Suprapubic skin (tissue), 4 donors: ENCODE data around the gene CDK5RAP3. TPM values are rescaled to one million over a fixed set of nuclear protein-coding genes. Genes with fewer than 3 reads are reported as not detected.
"Not testable (repeated sequence)": the region's sequence is repeated elsewhere in the genome, so short reads cannot be mapped to it uniquely, and the experiment has no call there.

Experiments
- DNase-seq, 2 donors: peaks; one replicate each; pipeline ENCODE4 v3.0.0-alpha.2; 2019; ENCODE audit warnings: low spot score in 2 of 2
- H3K27ac ChIP-seq: fragments of 200-600 bp; sonication (generic); one replicate; pipeline ENCODE4 v1.5.1; 2019
- H3K27me3 ChIP-seq: fragments of 200-600 bp; sonication (generic); one replicate; pipeline ENCODE4 v1.5.1; 2019
- H3K36me3 ChIP-seq: fragments of 200-600 bp; sonication (generic); one replicate; pipeline ENCODE4 v1.5.1; 2019
- H3K4me1 ChIP-seq: fragments of 200-600 bp; sonication (generic); one replicate; pipeline ENCODE4 v1.5.1; 2019
- H3K4me3 ChIP-seq: fragments of 200-600 bp; sonication (generic); one replicate; pipeline ENCODE4 v1.5.1; 2019; ENCODE audit warnings: mild to moderate bottlenecking
- H3K9me3 ChIP-seq: fragments of 200-600 bp; sonication (generic); one replicate; pipeline ENCODE4 v1.5.1; 2019
- EP300 ChIP-seq: sonication (generic); formaldehyde crosslinking; IDR thresholded peaks from one replicate; pipeline ENCODE4 v1.6.1; 2017; ENCODE audit warnings: antibody characterized with exemption
- POLR2A ChIP-seq, 2 donors: fragments of 450-650 bp; IDR thresholded peaks; one replicate each; pipeline ENCODE4 v1.6.1; 2017; ENCODE audit warnings: antibody characterized with exemption in 2 of 2, mild to moderate bottlenecking in 2 of 2, moderate library complexity in 2 of 2
- POLR2AphosphoS5 ChIP-seq, 3 donors: sonication (generic); formaldehyde crosslinking; IDR thresholded peaks; one replicate each; pipeline ENCODE4 v1.6.1; 2017; ENCODE audit warnings: antibody characterized with exemption in 3 of 3
- WGBS: methylation state at CpG from one replicate; pipeline ENCODE4 v1.1.5; 2018; 5-methylcytosine and 5-hydroxymethylcytosine counted together
- total RNA-seq, 4 donors: library from RNA; depleted of rRNA; stranded (reverse); fragments of >200 nt; gene quantifications; one replicate each; pipeline ENCODE4 v1.1.0, GENCODE V29; 2016
- TF ChIP-seq, protein P1 (sequence below), 2 donors: fragments of 200-600 bp in 1 of 2; fragments of 450-650 bp in 1 of 2; sonication (generic) in 1 of 2; IDR thresholded peaks; one replicate each; pipeline ENCODE4 v1.5.1; 2016 to 2019; ENCODE audit warnings: antibody characterized with exemption in 2 of 2, mild to moderate bottlenecking in 1 of 2, moderate library complexity in 1 of 2

Gene CDK5RAP3
- total RNA-seq, 4 donors from 2014 or later, result 100 to 296 (median 142) TPM

DNA sequence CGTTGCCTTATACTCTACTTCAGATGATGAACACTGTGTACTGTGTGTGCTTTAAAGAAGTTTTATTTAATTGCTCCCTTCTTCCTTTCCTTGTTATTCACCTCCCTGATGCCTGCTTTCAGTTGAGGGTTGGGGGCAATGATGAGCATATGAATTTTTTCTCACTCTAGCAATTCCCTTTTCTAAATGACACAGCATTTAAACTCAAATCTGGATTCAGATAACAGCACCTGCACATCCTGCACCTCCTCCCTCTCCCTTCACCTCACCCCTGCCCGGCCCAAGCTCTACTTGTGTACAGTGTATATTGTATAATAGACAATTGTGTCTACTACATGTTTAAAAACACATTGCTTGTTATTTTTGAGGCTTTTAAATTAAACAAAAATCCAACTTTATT is 42.5 kb upstream of the CDK5RAP3 start:
- H3K4me3 ChIP-seq, result no peak overlapping the region
- no peak for DNase-seq
- H3K9me3 ChIP-seq, result no peaks in the 10 kb centered on the region
- H3K27ac ChIP-seq, result peak overlapping the region; percentile 55
- TF ChIP-seq EP300 (no peak), POLR2AphosphoS5 (IDR thresholded peaks at IDR 0.05) (no peak)
- 59% methylated on average over 2 of the region's 2 CpGs for whole genome bisulfite sequencing
- no peaks in the 10 kb centered on the region for H3K27me3 ChIP-seq
- H3K4me1 ChIP-seq, result peaks cover 11% of the 10 kb centered on the region
- peaks cover 62% of the 10 kb centered on the region for H3K36me3 ChIP-seq

DNA sequence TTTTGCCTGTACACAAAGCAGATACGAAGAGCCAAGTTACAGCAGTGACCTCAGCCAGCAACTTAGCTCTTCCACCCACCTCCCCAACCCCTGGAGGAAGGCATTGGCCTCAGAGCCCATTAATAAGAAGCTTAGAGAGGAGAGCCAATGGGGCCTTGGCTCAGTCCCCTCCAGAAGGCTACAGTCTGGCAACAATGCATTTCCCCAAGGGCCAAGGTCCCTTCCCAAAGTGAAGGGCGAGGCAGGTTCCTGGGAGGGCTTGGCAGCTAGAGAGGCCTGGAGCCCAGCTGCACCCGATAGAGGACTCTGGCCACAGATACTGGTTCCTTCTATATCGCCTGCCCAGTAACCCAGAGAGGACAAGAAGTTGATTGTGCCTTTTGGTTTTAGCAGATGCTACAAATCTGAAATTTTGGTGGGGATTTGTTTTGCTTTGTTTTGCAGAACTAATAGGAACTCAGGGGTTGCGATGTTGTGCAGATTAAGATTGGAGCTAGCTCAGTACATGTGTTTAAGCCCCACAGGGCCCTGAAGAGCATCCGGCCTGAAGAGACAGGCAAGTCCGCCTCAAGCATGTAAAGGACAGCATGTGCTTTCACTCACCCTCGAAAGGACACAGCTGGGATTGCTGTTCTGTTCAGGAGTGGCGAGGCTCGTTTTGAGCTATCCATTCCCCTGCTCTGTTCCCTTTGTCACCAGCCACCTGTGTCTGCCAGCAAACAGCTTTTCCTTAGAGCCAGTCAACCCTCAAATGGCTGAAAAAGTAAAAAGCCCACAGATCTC is 41.5 kb upstream of the CDK5RAP3 start:
- H3K27ac ChIP-seq, result peak overlapping the region; percentile 55

DNA sequence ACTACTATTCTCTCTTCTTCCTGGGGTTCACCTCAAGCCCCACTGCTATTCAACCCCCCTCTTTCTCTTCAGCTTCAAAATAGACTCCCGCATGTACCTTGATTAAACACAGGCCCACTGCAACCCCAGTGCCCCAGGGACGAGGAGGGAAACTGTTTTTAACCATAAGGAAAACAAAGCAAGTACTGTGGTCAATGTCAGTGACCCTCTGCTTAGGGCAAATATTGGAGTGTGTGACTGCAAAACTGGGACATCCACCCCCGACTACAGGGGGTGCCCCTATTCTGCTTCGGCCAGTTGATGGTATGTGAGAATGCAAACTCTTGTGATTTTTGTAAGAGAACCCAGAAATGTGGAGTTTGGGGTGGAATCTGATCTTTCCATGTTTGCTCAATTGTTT is 39.1 kb upstream of the CDK5RAP3 start:
- peaks cover 11% of the 10 kb centered on the region for H3K4me1 ChIP-seq
- H3K4me3 ChIP-seq, result no peak overlapping the region
- H3K9me3 ChIP-seq, result no peaks in the 10 kb centered on the region
- TF ChIP-seq EP300, result no peak
- TF ChIP-seq POLR2A (IDR thresholded peaks at IDR 0.05), result no peak
- TF ChIP-seq POLR2AphosphoS5 (IDR thresholded peaks at IDR 0.05), result no peak
- TF ChIP-seq, protein P1, sequence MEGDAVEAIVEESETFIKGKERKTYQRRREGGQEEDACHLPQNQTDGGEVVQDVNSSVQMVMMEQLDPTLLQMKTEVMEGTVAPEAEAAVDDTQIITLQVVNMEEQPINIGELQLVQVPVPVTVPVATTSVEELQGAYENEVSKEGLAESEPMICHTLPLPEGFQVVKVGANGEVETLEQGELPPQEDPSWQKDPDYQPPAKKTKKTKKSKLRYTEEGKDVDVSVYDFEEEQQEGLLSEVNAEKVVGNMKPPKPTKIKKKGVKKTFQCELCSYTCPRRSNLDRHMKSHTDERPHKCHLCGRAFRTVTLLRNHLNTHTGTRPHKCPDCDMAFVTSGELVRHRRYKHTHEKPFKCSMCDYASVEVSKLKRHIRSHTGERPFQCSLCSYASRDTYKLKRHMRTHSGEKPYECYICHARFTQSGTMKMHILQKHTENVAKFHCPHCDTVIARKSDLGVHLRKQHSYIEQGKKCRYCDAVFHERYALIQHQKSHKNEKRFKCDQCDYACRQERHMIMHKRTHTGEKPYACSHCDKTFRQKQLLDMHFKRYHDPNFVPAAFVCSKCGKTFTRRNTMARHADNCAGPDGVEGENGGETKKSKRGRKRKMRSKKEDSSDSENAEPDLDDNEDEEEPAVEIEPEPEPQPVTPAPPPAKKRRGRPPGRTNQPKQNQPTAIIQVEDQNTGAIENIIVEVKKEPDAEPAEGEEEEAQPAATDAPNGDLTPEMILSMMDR (IDR thresholded peaks at IDR 0.05), result no peak
- no peak for DNase-seq
- H3K27ac ChIP-seq, result no peak overlapping the region
- 89% methylated on average over 4 of the region's 4 CpGs for WGBS
- H3K36me3 ChIP-seq, result peaks cover 30% of the 10 kb centered on the region
- no peaks in the 10 kb centered on the region for H3K27me3 ChIP-seq

More for the DNA sequence above, 41.5 kb upstream of the CDK5RAP3 start:
- WGBS, result 57% methylated on average over 10 of the region's 10 CpGs
- H3K27me3 ChIP-seq, result no peaks in the 10 kb centered on the region
- peaks cover 52% of the 10 kb centered on the region for H3K36me3 ChIP-seq
- no peak overlapping the region for H3K4me3 ChIP-seq
- peaks cover 11% of the 10 kb centered on the region for H3K4me1 ChIP-seq
- H3K9me3 ChIP-seq, result no peaks in the 10 kb centered on the region
- TF ChIP-seq POLR2A (IDR thresholded peaks at IDR 0.05) (no peak), EP300 (no peak), POLR2AphosphoS5 (IDR thresholded peaks at IDR 0.05) (no peak)
- TF ChIP-seq, protein P1 (IDR thresholded peaks at IDR 0.05), result no peak
- DNase-seq, result no peak

DNA sequence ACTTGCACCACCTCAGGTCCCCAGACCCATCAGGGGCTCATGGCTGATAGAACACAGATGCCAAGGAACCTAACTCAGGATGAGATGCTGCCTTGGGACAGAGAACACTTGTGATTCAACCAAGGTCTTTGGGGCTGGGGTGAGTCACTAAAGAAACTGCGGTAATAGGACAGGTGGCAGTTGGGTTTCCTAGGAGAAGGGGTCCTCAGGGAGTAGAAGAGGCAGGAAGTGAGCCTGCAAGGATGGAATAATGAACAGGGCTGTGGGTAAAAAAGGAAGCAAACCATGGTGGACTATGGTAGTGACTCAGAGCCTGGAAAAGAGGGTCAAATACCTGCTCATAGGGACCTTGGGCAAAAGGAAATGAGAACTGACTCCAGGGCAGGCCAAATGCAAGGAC is 36.1 kb upstream of the CDK5RAP3 start:
- TF ChIP-seq, protein P1 (IDR thresholded peaks at IDR 0.05), result no peak
- TF ChIP-seq EP300 (no peak), POLR2AphosphoS5 (IDR thresholded peaks at IDR 0.05) (no peak), POLR2A (IDR thresholded peaks at IDR 0.05) (no peak)
- Histone ChIP-seq H3K36me3 (peaks cover 7% of the 10 kb centered on the region), H3K27ac (no peak overlapping the region), H3K9me3 (no peaks in the 10 kb centered on the region), H3K4me3 (no peak overlapping the region), H3K4me1 (peaks cover 3% of the 10 kb centered on the region), H3K27me3 (no peaks in the 10 kb centered on the region)
- no peak for DNase-seq
- 92% methylated on average over 1 of the region's 1 CpG for WGBS

DNA sequence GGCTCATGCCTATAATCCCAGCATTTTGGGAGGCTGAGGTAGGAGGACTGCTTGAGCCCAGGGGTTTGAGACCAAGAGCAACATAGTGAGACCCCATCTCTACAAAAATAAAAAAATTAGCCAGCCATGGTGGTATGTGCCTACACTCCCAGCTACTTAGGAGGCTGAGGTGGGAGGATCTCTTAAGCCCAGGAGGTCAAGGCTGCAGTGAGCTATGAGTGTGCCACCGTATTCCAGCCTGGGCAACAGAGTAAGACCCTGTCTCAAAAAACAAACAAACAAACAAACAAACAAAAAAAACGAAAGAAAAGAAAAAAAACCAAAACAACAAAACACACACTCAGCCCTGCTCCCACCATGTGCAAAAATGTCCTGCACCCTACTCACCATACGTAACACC is 35.4 kb upstream of the CDK5RAP3 start:
- not testable (repeated sequence) for H3K27ac ChIP-seq, H3K27me3 ChIP-seq, H3K4me1 ChIP-seq, DNase-seq, H3K4me3 ChIP-seq, H3K36me3 ChIP-seq, H3K9me3 ChIP-seq
- WGBS, result 80% methylated on average over 3 of the region's 3 CpGs

DNA sequence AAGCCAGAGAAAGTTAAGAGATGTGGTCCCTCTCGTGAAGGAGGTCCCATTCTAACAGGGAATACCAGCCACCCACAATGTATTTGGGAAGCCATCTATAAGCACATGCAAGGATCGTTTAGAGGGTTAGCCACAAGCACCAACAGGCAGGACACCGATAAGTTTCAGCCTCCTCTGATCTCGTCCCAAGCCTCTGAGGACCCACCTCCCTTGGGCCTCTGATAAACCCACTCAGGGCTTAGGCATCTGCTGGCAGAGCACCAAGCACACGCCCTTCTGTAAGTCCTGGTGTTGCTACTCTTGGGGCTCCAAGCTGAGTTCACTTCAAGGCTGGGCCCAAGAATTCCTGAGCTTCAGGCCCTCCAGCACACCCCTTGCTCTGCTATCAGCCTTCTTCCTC is 35.0 kb upstream of the CDK5RAP3 start:
- H3K27ac ChIP-seq, result no peak overlapping the region

More for the DNA sequence above, 35.0 kb upstream of the CDK5RAP3 start:
- WGBS, result 34% methylated on average over 5 of the region's 5 CpGs
- Histone ChIP-seq H3K9me3 (no peaks in the 10 kb centered on the region), H3K27me3 (no peaks in the 10 kb centered on the region), H3K4me1 (peaks cover 7% of the 10 kb centered on the region), H3K36me3 (no peaks in the 10 kb centered on the region), H3K4me3 (no peak overlapping the region)
- TF ChIP-seq EP300 (no peak), POLR2A (IDR thresholded peaks at IDR 0.05) (no peak), POLR2AphosphoS5 (IDR thresholded peaks at IDR 0.05) (no peak)
- TF ChIP-seq, protein P1 (IDR thresholded peaks at IDR 0.05), result no peak
- DNase-seq, result no peak
